Dermis blood vessel endothelial cell (primary cell): Measurements from ENCODE around the gene MRTFA. TPM values are rescaled to one million over a fixed set of nuclear protein-coding genes. Genes with fewer than 3 reads are reported as not detected.

Experiments used
- DNase-seq: peaks from one replicate; pipeline ENCODE4 v3.0.0; 2010
- total RNA-seq: library from RNA; depleted of rRNA; stranded (reverse); fragments of >200 nt; gene quantifications from 2 replicates; pipeline ENCODE4 v1.2.3, GENCODE V29; 2014

The MRTFA gene
- total RNA-seq, 1 donor from 2014 or later = 41.4 TPM

- DNase-seq = peak; percentile 46
Measured at GRCh38 chr22:40485813-40486667, 150.5 kb downstream of the MRTFA start.

DNA sequence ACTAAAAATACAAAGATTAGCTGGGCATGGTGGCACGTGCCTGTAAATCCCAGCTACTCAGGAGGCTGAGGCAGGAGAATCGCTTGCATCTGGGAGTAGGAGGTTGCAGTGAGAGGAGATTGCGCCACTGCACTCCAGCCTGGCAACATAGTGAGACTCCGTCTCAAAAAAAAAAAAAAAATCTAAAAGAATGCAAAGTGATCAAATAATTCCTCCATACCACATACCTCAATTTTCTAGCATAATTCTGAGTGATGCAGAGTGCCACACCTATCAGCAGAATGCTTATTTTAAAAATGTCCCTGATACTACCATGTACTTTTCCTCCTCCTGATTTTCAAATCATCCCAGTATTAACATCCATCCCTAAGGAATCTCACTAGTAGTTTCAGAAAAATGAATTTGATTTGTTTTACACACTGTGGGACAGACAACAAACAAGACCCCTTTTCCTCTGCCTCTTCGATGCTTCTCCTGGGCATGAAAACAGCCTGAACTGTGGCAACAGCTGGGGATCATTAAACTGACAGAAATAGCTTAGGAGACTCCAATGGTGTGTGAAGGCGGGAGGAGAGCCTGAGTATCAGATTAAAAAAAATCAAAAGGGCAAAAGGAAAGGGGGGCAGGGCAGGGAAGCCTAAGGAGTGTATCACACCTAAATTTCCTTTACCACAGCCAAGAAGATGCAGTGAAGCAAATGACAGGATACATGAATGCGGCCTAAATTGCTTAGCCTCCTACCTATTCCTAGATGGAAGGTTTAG lies 151.4 kb downstream of the MRTFA start:
- DNase-seq = no peak

- no peak for DNase-seq
Measured at GRCh38 chr22:40482886-40483285, 153.6 kb downstream of the MRTFA start.

DNA sequence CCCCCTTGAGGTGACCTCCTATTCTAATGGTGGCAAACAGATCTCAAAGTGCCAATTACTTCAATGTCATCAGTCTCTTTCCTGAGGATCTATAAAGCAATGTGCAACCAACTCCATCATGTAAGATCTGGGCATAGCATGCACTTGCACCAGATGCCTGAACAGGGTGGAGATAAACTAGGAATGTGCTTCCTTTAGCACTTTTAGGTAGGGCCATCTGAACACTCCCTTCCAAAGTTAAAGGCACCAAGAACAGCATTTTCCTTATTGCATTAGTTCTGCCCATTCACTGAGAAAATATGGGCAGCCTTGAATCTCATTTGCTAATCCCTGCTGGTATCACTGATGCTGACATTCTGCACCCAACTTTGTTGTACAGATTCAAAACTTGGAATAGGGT lies 154.1 kb downstream of the MRTFA start:
- DNase-seq = no peak

DNA sequence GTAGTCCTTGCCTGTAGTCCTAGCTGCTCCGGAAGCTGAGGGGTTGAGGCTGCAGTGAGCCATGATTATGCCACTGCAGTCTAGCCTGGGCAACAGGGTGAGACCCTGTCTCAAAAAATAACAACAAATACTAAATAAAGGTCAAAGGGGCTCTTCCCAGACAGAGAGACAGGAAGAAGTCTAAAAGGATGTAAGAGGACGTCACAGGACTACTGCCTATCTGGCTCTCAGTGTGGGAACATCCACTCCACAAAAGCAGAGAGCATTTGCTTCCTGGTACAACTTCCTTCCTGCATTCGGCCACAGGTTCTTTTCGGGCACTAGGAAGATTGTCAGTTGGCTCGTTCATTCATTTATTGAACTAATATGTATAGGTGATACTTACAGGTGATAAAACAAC lies 155.5 kb downstream of the MRTFA start:
- DNase-seq = peak; percentile 86

GRCh38 chr22:40479887-40480538 lies 156.5 kb downstream of the MRTFA start:
- no peak for DNase-seq

- no peak for DNase-seq
Measured at GRCh38 chr22:40479126-40479800, 157.3 kb downstream of the MRTFA start.

DNA sequence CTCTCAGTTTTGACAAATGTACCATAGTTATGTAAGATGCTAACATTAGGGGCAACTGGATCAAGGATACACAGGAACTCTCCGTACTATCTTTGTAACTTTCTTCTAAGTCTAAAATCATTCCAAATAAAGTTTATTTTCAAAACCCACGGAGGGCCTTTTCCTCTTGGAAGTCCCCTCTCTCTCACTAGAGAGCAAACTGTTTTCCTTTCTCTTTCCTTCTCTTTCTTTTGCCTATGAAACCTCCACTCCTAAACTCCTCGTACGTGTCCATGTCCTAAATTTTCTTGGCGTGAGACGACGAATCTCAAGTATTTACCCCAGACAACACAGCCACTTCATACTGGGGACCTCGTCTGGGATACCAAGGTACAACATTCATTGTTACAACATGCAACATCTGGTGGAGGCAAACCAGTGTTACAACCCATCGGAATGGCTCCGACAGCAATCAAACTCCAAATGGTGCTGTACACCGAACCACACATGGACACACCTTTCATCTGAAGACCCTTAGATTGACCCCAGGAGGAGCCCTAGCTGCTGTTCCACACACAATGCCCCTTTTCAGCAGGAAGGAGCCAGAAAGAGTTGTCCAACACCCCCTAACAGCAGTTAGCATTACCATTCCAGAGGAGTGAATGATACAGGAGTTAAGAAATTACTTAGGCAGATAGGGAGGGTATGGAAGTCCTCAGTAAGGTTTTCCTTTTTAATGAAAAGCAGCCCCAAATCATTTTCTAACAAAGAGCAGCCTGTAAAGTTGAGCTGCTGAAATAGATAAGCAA lies 158.0 kb downstream of the MRTFA start:
- DNase-seq = no peak

- no peak for DNase-seq
Measured at GRCh38 chr22:40477683-40478337, 158.7 kb downstream of the MRTFA start.

- no peak for DNase-seq
Measured at GRCh38 chr22:40476341-40476740, 160.2 kb downstream of the MRTFA start.

GRCh38 chr22:40473703-40474102 lies 162.8 kb downstream of the MRTFA start:
- DNase-seq = no peak

- DNase-seq = no peak
Measured at GRCh38 chr22:40472579-40472978, 163.9 kb downstream of the MRTFA start.

DNA sequence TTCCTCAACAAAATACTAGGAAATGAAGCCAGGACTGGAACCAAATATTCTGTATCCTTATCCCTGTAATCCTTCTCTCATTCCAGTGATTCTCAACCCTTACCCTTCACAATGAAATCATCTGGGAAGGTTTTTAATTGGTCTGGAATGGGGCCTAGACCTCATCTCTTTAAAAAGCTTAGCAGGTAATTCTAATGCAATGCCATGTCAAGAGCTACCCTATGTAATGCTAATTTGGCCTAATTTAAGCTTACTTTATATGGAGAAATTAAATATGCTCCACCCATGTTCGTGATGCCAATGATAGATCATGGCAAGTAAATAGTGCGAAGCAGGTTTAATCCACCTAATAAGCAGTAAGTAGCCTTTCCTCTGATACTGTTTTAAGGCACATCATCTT lies 164.5 kb downstream of the MRTFA start:
- no peak for DNase-seq

DNA sequence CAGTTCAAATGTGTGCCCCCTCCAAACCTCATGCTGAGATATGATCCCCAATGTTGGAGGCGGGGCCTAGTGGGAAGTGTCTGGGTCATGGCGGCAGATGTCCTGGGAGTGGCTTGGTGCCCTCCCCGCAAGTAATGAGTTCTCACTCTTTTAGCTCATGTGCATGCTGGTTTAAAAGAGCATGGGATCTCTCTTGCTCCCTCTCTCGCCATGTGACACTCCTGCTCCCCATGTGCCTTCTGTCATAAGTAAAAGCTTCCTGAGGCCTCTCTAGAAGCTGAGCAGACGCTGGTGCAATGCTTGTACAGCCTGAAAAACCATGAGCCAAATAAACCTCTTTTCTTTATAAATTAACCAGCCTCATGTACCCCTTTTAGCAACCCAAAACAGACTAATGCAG lies 167.3 kb downstream of the MRTFA start:
- DNase-seq = no peak

GRCh38 chr22:40468616-40469015 lies 167.9 kb downstream of the MRTFA start:
- no peak for DNase-seq

- no peak for DNase-seq
Measured at GRCh38 chr22:40466976-40467375, 169.5 kb downstream of the MRTFA start.

- DNase-seq = peak; percentile 41
Measured at GRCh38 chr22:40463683-40464082, 172.8 kb downstream of the MRTFA start.

DNA sequence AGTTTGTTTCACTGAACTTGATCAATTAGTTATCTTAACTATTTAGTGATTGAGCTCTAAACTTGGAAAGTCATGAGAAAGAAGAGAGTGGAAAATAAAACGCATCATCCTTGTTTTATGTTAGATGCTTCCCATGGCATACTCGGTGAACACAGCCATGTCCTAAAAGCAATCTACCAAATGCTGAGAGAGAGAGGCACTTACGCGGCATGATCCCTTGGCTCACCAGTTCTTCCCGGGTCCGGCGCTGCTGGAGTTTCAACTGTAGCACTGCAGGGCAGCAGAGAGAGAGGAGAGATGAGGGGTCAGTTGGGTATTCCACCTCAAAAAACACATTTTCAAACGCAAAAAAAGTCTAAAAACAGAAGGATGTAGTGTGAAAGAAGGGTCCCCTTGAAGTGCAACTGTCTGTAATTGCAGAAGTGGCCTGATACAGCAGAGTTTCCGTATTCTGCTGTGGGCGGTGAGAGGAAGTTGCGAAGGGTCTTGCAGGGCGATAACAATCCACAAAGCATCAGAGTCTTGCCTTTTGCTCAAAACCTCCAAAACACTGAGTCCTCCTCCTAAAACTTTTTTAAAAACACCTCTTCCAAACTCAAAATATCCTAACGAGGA lies 173.4 kb downstream of the MRTFA start:
- no peak for DNase-seq

GRCh38 chr22:40462195-40462984 lies 174.1 kb downstream of the MRTFA start:
- DNase-seq = no peak

GRCh38 chr22:40453671-40454070 lies 182.8 kb downstream of the MRTFA start:
- DNase-seq = no peak
